Measurements from ENCODE around the gene RUBCN.

The RUBCN gene

GRCh38 chr3:197736491-197737318, at the start of gene RUBCN:
RUBCN (minus strand) TSS chr3:197736904; CDS start chr3:197736719, 185 bp downstream.
- peak; percentile 96 for DNase-seq

GRCh38 chr3:197784019-197784585, 47.4 kb upstream of the RUBCN start:
- DNase-seq, result no peak

- DNase-seq, result no peak
Observed at GRCh38 chr3:197782230-197782629, 45.5 kb upstream of the RUBCN start.

DNA sequence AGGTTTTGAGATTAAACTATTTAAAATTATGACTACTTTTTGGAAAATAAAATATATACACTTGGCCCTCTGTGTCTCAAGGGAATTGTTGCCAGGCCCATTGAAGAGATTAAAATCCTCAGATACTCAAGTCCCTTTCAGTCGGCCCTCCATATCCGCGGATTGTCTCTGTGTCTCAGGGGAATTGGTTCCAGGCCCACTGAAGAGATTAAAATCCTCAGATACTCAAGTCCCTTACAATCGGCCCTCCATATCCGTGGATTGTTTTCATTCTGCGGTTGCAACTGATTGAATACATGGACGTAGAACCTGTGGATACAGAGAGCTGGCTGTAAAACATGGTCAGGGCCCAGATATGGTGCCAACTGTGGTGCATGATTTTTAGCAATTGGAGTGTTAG, 38.6 kb upstream of the RUBCN start:
- DNase-seq, result no peak

- DNase-seq, result no peak
Observed at GRCh38 chr3:197761784-197762183, 25.1 kb upstream of the RUBCN start.

DNA sequence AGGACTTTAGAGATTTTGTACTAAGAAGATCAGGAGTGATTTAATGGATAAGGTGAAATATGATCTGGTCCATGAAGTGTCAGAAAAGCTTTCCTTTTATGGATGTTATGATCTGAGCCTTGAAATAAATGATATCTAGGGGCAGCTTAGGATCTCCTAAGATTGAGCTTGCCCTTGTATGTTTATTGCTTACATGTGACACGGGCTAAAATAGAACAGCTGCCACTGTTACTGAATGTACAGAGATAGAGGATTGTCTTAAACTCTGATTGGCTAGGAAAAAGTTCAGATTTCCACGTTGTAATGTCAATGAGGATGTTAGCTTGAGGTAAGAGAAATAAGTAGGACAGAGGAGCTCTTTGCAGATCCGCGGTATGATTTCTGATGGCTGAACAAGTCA, 21.8 kb upstream of the RUBCN start:
- no peak for DNase-seq

DNA sequence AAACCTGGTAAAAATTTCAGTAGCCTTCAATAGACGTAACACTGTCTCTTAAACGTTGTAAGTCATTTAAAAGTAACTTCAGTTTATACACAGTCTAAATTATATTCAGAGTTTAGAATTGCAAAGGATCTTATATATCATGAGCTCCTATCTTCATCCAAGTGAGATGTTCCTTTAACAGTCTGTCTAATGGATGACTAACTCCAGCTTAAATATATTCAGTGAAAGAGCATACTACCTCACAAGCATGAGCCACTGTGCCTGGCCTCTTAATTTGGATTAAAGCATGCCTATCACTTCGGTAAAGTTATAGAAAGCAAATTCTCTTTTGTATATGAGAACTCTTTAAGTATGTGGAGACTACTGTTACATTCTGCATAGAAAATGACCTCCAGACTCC, 20.0 kb upstream of the RUBCN start:
- no peak for DNase-seq

DNA sequence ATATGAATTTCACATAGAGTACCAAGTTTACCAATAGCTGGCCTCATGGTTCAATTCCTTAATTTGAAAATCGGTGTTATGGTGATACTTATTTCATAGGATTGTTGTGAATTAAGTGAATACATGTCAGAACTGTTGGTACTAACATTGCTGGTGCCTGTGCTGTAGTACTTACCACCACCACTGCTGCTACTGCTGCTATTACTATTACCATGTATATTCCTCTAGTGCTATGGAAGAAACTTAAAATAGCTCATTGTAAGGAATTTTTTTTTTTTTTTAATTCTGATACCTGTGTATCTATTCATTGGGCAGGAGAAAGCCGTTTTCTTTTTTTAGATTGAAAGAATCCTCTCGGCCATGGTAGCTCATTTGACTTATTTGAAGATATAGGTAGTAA, 16.6 kb upstream of the RUBCN start:
- no peak for DNase-seq

DNA sequence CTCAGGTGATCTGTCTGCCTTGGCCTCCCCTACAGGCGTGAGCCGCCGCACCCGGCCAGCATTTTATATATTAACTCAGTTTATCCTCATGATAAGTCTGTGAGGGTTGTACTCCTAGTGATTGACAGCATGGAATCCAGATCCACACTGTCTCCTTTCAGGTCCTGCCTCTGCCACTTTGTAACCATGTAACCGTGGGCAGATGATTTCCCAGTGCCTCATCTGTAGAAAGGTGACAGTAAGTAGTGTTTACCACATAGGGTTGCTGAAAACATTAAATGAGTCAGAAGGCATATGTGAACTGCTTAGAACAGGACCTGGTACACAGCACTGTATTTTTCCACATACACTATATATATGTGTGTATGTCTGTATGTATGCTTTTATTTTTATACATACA, 15.4 kb upstream of the RUBCN start:
- DNase-seq, result no peak

DNA sequence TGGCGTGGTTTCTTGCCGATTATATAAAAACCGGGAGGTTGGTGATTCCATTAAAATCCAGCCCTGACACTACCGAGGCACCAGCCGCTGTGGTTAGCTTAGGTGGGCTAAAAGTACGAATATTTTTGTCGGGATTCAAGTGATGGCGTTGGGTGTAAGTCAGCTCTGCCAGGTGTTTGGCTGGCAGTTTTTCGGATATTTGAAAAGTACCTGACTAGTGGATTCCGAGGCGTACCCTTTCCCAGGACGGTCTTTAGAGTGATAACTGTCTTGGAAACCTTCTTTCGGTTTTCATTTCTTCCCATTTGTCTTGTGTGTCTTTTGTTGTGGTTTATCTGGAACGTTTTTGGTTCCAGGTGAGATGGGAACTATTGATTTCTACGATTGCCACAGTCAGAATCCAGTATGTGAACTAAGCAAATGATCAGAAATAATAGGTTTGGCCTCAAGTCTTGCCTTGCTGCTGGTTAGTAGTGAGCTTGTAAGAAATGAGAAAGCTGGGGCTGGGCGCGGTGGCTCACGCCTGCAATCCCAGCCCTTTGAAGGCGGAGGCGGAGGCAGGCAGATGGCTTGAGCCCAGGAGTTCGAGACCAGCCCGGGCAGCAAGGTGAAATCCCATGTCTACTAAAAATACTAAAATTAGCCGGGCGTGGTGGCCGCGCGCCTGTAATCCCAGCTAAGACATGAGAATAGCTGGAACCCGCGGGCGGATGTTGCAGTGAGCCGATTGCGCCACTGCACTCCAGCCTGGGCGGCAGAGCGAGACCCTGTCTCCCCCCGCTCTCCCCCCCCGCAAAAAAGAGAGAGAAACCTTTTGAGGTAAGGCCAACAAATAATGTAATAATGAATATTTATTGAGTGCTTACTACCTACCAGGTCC, 14.4 kb upstream of the RUBCN start:
- peak; percentile 49 for DNase-seq

- peak; percentile 69 for DNase-seq
Observed at GRCh38 chr3:197750396-197750831, 13.7 kb upstream of the RUBCN start.

- DNase-seq, result peak; percentile 90
Observed at GRCh38 chr3:197749601-197750395, 13.1 kb upstream of the RUBCN start, which contains the start of gene FYTTD1. FYTTD1 (plus strand) TSS chr3:197749883; CDS start chr3:197749972, 89 bp downstream.

- peak; percentile 62 for DNase-seq
Observed at GRCh38 chr3:197749315-197749600, 12.6 kb upstream of the RUBCN start.

DNA sequence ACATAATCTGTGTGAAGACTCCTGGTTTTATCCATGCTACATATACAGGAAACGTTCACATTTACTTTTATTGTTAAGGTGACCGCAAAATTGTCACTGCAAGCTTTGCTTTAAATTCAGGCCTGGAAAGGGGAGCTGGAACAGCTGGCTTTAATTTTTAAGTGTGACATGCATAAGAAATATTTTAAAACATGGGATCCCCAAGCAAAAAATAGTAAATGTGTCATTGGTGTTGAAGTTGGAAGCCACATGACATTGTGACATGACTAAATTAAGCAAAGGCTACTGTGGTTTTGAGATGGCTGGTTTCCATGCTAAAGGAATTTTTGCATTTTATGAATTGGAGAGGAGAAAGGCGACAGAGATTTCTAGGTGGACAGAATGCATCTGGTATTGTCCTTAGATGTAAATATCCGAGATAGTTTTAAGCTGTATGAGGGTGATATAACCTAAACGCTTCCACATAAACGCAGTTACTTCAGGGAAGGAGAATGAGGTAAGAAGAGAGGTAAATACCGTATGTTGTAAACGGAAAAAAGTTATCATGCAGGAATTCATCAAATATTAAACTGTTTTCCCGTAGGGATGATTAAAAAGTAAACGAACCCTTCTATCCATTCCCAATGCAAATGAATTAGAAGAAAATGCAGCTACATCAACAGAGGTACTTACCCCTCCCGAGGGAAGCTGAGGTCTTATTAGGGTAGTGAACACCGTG, 12.1 kb upstream of the RUBCN start:
- DNase-seq, result peak; percentile 56

DNA sequence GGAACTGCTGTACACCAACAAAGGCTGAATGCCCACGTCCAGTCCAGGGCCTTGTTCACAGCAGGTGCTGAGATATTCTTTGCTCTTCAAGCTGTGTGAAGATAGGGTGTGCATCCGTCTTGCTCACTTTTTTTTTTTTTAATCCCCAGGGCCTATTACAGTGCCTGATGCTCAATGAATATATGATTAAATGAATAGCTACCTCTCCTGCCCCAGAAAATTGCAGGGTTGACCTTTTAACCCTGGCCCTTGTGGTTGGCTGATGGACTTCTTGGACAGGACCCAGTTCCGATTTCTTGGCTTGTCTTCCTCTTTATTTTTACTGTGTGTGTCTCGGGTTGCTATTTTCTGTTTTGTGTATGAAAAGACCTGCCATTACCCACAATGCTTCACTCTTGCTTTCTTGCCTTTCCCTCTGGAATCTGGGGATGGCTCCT, 10.1 kb upstream of the RUBCN start:
- DNase-seq, result no peak

DNA sequence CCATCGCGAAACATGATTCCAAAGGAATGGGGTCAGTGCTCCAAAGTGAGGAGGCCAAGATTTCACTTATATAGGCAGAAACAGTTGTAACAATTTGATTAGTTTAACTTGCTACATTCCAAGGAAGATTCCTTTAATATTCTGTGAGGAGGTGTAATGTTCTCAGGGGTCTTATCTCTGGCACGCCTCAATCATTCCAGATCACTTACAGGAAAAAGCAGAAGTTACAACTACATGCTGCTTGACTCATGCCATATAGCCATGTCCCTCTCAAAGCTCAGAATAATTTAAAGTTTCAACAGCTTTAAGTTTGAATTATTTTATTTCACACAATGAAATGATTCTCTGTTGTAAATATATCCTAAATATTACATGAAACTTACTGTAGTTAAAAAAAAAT, 9.5 kb upstream of the RUBCN start:
- no peak for DNase-seq

GRCh38 chr3:197742787-197743186, 6.1 kb upstream of the RUBCN start:
- no peak for DNase-seq

DNA sequence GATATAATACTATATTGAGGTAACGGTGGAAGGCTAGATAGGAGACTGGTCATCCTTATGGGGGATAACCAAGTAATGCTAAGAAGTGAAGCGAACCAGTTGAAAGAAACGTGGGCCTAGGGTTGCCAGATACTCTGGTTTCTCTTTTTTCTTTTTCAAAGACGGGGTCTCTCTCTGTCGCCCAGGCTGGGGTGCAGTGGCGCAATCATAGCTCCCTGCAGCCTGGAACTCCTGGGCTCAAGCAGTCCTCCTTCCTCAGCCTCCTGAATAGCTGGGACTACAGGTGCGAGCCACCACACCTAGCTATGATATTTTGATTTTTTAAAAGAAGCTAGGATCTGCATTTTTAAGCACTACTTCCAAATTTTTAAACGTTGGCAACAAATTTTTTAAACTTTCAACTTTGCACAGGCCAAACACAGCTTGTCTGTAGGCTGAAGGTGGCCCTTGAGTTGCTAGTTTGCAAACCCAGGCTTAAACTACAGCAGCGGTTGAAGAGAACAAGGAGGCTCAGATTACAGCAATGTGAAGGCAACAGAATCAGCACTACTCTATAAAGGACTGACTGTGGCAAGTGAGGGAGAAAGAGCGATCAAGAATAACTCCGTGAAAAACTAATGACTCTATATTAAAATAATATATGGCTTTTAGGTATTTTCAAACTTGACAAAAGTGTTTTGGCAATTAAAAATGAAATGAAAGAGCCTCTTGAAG, 1.2 kb upstream of the RUBCN start:
- no peak for DNase-seq

DNA sequence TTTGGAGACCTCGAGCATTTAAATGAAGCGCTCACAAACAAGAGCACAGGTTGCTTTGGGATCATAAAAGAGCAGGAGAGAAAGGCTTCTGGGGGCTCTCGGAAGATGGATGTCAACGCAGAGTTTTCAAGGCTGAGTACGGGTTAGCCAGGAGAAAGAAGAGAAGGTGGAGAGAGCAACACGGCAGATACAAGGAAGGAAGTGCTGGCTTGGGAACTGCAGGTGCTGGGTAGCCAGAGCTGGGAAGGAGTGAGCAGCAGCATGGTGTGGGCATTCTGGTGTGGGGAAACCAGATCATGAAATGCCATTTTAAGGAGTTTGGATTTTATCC, 580 bp upstream of the RUBCN start:
- no peak for DNase-seq

- DNase-seq, result peak; percentile 56
Observed at GRCh38 chr3:197736010-197736490, 654 bp downstream of the RUBCN start.

- DNase-seq, result no peak
Observed at GRCh38 chr3:197734667-197735318, 1.9 kb downstream of the RUBCN start.
